T-helper 2 cell treated with Interferon-gamma antibody and Interleukin-4, amounts not matched to agents 5 μg/mL and 100 μg/mL, for 36 hours (primary cell): ENCODE data around the gene ZNF181.
"Not testable (repeated sequence)": the region's sequence is repeated elsewhere in the genome, so short reads cannot be mapped to it uniquely, and the experiment has no call there.

Source experiments
- DNase-seq: peaks from one replicate; pipeline ENCODE4 v3.0.0; 2021; ENCODE audit warnings: low spot score
- H3K27ac Mint-ChIP-seq: one replicate; pipeline ENCODE4 v1.8.0; 2021; ENCODE audit warnings: mild to moderate bottlenecking, mixed read lengths
- H3K27me3 Mint-ChIP-seq: one replicate; pipeline ENCODE4 v1.8.0; 2021; ENCODE audit warnings: low read depth, mixed read lengths
- H3K36me3 Mint-ChIP-seq: one replicate; pipeline ENCODE4 v1.8.0; 2021; ENCODE audit warnings: low read depth, mixed read lengths
- H3K4me1 Mint-ChIP-seq: one replicate; pipeline ENCODE4 v1.8.0; 2021; ENCODE audit warnings: low read depth, mixed read lengths
- H3K4me3 Mint-ChIP-seq: one replicate; pipeline ENCODE4 v1.8.0; 2022; ENCODE audit warnings: mild to moderate bottlenecking, moderate library complexity, mixed read lengths
- H3K9me3 Mint-ChIP-seq: one replicate; pipeline ENCODE4 v1.8.0; 2021; ENCODE audit warnings: mixed read lengths

Gene ZNF181

GRCh38 chr19:34733746-34734536 is at the start of gene ZNF181:
ZNF181 (plus strand) TSS chr19:34734243; CDS start chr19:34735038, 795 bp downstream.
- H3K4me3 Mint-ChIP-seq: peak within 1 kb of the TSS; percentile 88
- DNase-seq: peak; percentile 84
- H3K9me3 Mint-ChIP-seq: peaks cover 29% of the 10 kb centered on the region
- peaks cover 20% of the 10 kb centered on the region for H3K4me1 Mint-ChIP-seq
- peaks cover 25% of the 10 kb centered on the region for H3K36me3 Mint-ChIP-seq
- H3K27ac Mint-ChIP-seq: peak within 1 kb of the TSS; percentile 92
- H3K27me3 Mint-ChIP-seq: no peaks in the 10 kb centered on the region

- peaks cover 84% of the 10 kb centered on the region for H3K9me3 Mint-ChIP-seq
- H3K36me3 Mint-ChIP-seq: peaks cover 49% of the 10 kb centered on the region
- not testable (repeated sequence) for DNase-seq, H3K4me1 Mint-ChIP-seq, H3K27ac Mint-ChIP-seq, H3K4me3 Mint-ChIP-seq, H3K27me3 Mint-ChIP-seq
These were observed 48.8 kb upstream of the ZNF181 start for GRCh38 chr19:34685266-34685665.

GRCh38 chr19:34686455-34686854 is 47.6 kb upstream of the ZNF181 start:
- Mint-ChIP-seq H3K4me1 (no peaks in the 10 kb centered on the region), H3K4me3 (no peak overlapping the region), H3K27me3 (no peaks in the 10 kb centered on the region), H3K9me3 (peaks cover 83% of the 10 kb centered on the region), H3K36me3 (peaks cover 39% of the 10 kb centered on the region), H3K27ac (no peak overlapping the region)
- no peak for DNase-seq

GRCh38 chr19:34687348-34687747 is 46.7 kb upstream of the ZNF181 start:
- no peaks in the 10 kb centered on the region for H3K27me3 Mint-ChIP-seq
- H3K36me3 Mint-ChIP-seq: peaks cover 32% of the 10 kb centered on the region
- no peak overlapping the region for H3K4me3 Mint-ChIP-seq
- no peaks in the 10 kb centered on the region for H3K4me1 Mint-ChIP-seq
- DNase-seq: no peak
- no peak overlapping the region for H3K27ac Mint-ChIP-seq
- peaks cover 76% of the 10 kb centered on the region for H3K9me3 Mint-ChIP-seq

- H3K36me3 Mint-ChIP-seq: peaks cover 21% of the 10 kb centered on the region
- H3K4me3 Mint-ChIP-seq: no peak overlapping the region
- peaks cover 66% of the 10 kb centered on the region for H3K9me3 Mint-ChIP-seq
- no peaks in the 10 kb centered on the region for H3K27me3 Mint-ChIP-seq
- H3K27ac Mint-ChIP-seq: no peak overlapping the region
- no peak for DNase-seq
- no peaks in the 10 kb centered on the region for H3K4me1 Mint-ChIP-seq
These were observed 45.5 kb upstream of the ZNF181 start for GRCh38 chr19:34688592-34688991.

GRCh38 chr19:34690372-34690771 is 43.7 kb upstream of the ZNF181 start:
- Mint-ChIP-seq H3K4me3 (no peak overlapping the region), H3K4me1 (no peaks in the 10 kb centered on the region), H3K27ac (no peak overlapping the region), H3K27me3 (no peaks in the 10 kb centered on the region), H3K36me3 (peaks cover 4% of the 10 kb centered on the region), H3K9me3 (peaks cover 55% of the 10 kb centered on the region)
- DNase-seq: no peak

GRCh38 chr19:34692549-34692948 is 41.5 kb upstream of the ZNF181 start:
- DNase-seq: no peak
- no peak overlapping the region for H3K27ac Mint-ChIP-seq
- H3K4me1 Mint-ChIP-seq: no peaks in the 10 kb centered on the region
- H3K27me3 Mint-ChIP-seq: no peaks in the 10 kb centered on the region
- no peaks in the 10 kb centered on the region for H3K36me3 Mint-ChIP-seq
- peaks cover 34% of the 10 kb centered on the region for H3K9me3 Mint-ChIP-seq
- no peak overlapping the region for H3K4me3 Mint-ChIP-seq

GRCh38 chr19:34707661-34708060 is 26.4 kb upstream of the ZNF181 start:
- Mint-ChIP-seq H3K4me3 (no peak overlapping the region), H3K27me3 (no peaks in the 10 kb centered on the region), H3K36me3 (no peaks in the 10 kb centered on the region), H3K9me3 (peaks cover 10% of the 10 kb centered on the region), H3K4me1 (peaks cover 1% of the 10 kb centered on the region), H3K27ac (no peak overlapping the region)
- no peak for DNase-seq

- Mint-ChIP-seq H3K27ac (no peak overlapping the region), H3K4me1 (peaks cover 1% of the 10 kb centered on the region), H3K27me3 (peaks cover 5% of the 10 kb centered on the region), H3K36me3 (peaks cover 3% of the 10 kb centered on the region), H3K9me3 (peaks cover 41% of the 10 kb centered on the region), H3K4me3 (no peak overlapping the region)
- no peak for DNase-seq
These were observed 22.2 kb upstream of the ZNF181 start for GRCh38 chr19:34711890-34712289.

- no peak overlapping the region for H3K27ac Mint-ChIP-seq
- peaks cover 5% of the 10 kb centered on the region for H3K27me3 Mint-ChIP-seq
- peaks cover 1% of the 10 kb centered on the region for H3K4me1 Mint-ChIP-seq
- H3K9me3 Mint-ChIP-seq: peaks cover 34% of the 10 kb centered on the region
- peaks cover 3% of the 10 kb centered on the region for H3K36me3 Mint-ChIP-seq
- H3K4me3 Mint-ChIP-seq: no peak overlapping the region
- peak; percentile 42 for DNase-seq
These were observed 21.4 kb upstream of the ZNF181 start for GRCh38 chr19:34712395-34713261.

- no peak overlapping the region for H3K27ac Mint-ChIP-seq
- peaks cover 3% of the 10 kb centered on the region for H3K36me3 Mint-ChIP-seq
- H3K27me3 Mint-ChIP-seq: peaks cover 5% of the 10 kb centered on the region
- H3K4me1 Mint-ChIP-seq: peaks cover 1% of the 10 kb centered on the region
- DNase-seq: no peak
- no peak overlapping the region for H3K4me3 Mint-ChIP-seq
- peaks cover 34% of the 10 kb centered on the region for H3K9me3 Mint-ChIP-seq
These were observed 20.8 kb upstream of the ZNF181 start for GRCh38 chr19:34713262-34713637.

- no peak overlapping the region for H3K27ac Mint-ChIP-seq
- peaks cover 1% of the 10 kb centered on the region for H3K4me1 Mint-ChIP-seq
- H3K9me3 Mint-ChIP-seq: peaks cover 34% of the 10 kb centered on the region
- H3K36me3 Mint-ChIP-seq: peaks cover 3% of the 10 kb centered on the region
- no peak for DNase-seq
- no peak overlapping the region for H3K4me3 Mint-ChIP-seq
- H3K27me3 Mint-ChIP-seq: peaks cover 5% of the 10 kb centered on the region
These were observed 18.7 kb upstream of the ZNF181 start for GRCh38 chr19:34715357-34715756.

- no peak overlapping the region for H3K27ac Mint-ChIP-seq
- no peak for DNase-seq
- peaks cover 2% of the 10 kb centered on the region for H3K27me3 Mint-ChIP-seq
- no peaks in the 10 kb centered on the region for H3K9me3 Mint-ChIP-seq
- H3K4me1 Mint-ChIP-seq: no peaks in the 10 kb centered on the region
- H3K36me3 Mint-ChIP-seq: no peaks in the 10 kb centered on the region
- H3K4me3 Mint-ChIP-seq: no peak overlapping the region
These were observed 11.7 kb upstream of the ZNF181 start for GRCh38 chr19:34722353-34722752.

GRCh38 chr19:34725400-34725799 is 8.6 kb upstream of the ZNF181 start:
- no peak for DNase-seq
- peaks cover 2% of the 10 kb centered on the region for H3K27me3 Mint-ChIP-seq
- H3K4me1 Mint-ChIP-seq: no peaks in the 10 kb centered on the region
- H3K9me3 Mint-ChIP-seq: no peaks in the 10 kb centered on the region
- no peaks in the 10 kb centered on the region for H3K36me3 Mint-ChIP-seq
- H3K27ac Mint-ChIP-seq: no peak overlapping the region
- no peak overlapping the region for H3K4me3 Mint-ChIP-seq
